Left ventricle myocardium inferior (tissue), 1 donor: ENCODE measurements around the gene NCKAP5. TPM values are rescaled to one million over a fixed set of nuclear protein-coding genes. Genes with fewer than 3 reads are reported as not detected.

Experiments
- DNase-seq: peaks from one replicate; pipeline ENCODE4 v3.0.0-alpha.2; 2020
- H3K27ac ChIP-seq: fragments of 200-600 bp; replicated peaks from 2 replicates; pipeline ENCODE4 v1.8.0; 2021
- H3K27me3 ChIP-seq: fragments of 200-600 bp; 2 replicates; pipeline ENCODE4 v1.8.0; 2021; ENCODE audit warnings: low read depth
- H3K36me3 ChIP-seq: fragments of 200-600 bp; 2 replicates; pipeline ENCODE4 v1.8.0; 2021
- H3K4me1 ChIP-seq: fragments of 200-600 bp; 2 replicates; pipeline ENCODE4 v1.8.0; 2021
- H3K4me3 ChIP-seq: fragments of 200-600 bp; 2 replicates; pipeline ENCODE4 v1.8.0; 2021; ENCODE audit warnings: mild to moderate bottlenecking, moderate library complexity
- H3K9me3 ChIP-seq: fragments of 200-600 bp; replicated peaks from 2 replicates; pipeline ENCODE4 v1.8.0; 2021
- intact Hi-C: fragments of 100-400 bp; cut with micrococcal nuclease; formaldehyde crosslinking; loops from one replicate; pipeline ENCODE4 v1.11.0; 2022
- total RNA-seq: library from RNA; stranded (reverse); fragmentation: NEBNext Ultra II Directional; extraction: Animal tissue kit (Norgen Biotek cat#: 25700); gene quantifications from one replicate; pipeline ENCODE4 v1.2.1, GENCODE V29; 2021
- TF ChIP-seq, protein P1 (sequence below): fragments of 200-600 bp; IDR thresholded peaks from 2 replicates; pipeline ENCODE4 v1.8.0; 2021; ENCODE audit warnings: antibody characterized with exemption, mild to moderate bottlenecking, borderline replicate concordance
- donor health status: DM: no; HTN: yes; CAD: no; lungs with severe emphysema.

NCKAP5 gene
- total RNA-seq, 1 donor from 2014 or later = 6.0 TPM

DNA sequence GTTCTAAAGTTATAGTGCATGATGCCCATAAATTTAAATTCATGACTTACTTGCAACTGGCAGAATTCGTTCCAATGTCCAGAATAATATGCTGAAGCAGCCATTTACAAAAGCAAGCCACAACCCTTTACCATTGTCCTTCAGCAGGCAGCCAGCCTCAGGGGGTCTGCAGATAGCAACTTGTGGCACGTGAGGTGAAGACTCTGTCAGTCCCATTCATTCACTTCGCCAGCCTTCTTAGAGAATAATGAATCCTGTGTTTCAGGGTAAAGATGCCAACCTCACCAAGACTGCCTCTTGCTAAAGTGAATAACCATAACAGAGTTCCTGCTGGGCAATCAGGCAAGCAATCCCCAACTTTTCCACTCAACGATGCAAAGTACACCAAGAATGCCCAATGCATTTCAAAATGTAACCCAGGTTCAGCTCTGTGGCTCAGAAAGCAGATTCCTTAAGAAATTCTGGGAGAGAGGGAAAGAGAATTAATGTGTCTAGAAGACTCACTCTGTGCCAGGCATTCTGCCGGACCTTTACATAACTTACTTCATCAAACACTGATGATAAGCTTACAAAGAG lies 315.4 kb downstream of the NCKAP5 start:
- H3K27me3 ChIP-seq = no peaks in the 10 kb centered on the region
- H3K9me3 ChIP-seq = no peaks in the 10 kb centered on the region
- H3K4me3 ChIP-seq = no peak overlapping the region
- intact Hi-C loops = no loop called here
- DNase-seq = no peak
- TF ChIP-seq, protein P1, sequence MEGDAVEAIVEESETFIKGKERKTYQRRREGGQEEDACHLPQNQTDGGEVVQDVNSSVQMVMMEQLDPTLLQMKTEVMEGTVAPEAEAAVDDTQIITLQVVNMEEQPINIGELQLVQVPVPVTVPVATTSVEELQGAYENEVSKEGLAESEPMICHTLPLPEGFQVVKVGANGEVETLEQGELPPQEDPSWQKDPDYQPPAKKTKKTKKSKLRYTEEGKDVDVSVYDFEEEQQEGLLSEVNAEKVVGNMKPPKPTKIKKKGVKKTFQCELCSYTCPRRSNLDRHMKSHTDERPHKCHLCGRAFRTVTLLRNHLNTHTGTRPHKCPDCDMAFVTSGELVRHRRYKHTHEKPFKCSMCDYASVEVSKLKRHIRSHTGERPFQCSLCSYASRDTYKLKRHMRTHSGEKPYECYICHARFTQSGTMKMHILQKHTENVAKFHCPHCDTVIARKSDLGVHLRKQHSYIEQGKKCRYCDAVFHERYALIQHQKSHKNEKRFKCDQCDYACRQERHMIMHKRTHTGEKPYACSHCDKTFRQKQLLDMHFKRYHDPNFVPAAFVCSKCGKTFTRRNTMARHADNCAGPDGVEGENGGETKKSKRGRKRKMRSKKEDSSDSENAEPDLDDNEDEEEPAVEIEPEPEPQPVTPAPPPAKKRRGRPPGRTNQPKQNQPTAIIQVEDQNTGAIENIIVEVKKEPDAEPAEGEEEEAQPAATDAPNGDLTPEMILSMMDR = no peak
- no peak overlapping the region for H3K27ac ChIP-seq
- no peaks in the 10 kb centered on the region for H3K36me3 ChIP-seq
- H3K4me1 ChIP-seq = peaks cover 11% of the 10 kb centered on the region

DNA sequence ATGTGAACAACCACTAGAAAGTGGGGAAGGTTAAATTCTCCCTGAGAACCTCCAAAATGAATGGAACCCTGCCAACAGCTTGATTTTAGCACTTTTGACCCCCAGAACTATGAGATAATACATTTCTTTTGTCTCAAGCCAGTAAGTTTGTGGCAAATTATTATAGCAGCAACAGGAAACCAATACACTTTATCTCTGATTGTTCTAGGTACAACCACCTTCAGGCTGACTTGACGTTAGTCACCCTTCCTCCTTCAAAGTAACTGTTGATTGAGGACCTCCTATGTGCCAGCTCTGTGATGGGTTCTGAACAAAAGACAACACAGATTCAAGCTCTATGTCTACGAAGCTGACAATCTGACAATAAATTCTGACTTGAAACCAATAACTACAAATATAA lies 318.9 kb downstream of the NCKAP5 start:
- TF ChIP-seq, protein P1 = no peak
- Histone ChIP-seq H3K36me3 (no peaks in the 10 kb centered on the region), H3K4me1 (peaks cover 22% of the 10 kb centered on the region), H3K9me3 (no peaks in the 10 kb centered on the region), H3K27me3 (no peaks in the 10 kb centered on the region), H3K4me3 (no peak overlapping the region), H3K27ac (no peak overlapping the region)
- intact Hi-C loops = no loop called here
- DNase-seq = no peak

- DNase-seq = peak; percentile 33
- Histone ChIP-seq H3K9me3 (no peaks in the 10 kb centered on the region), H3K36me3 (no peaks in the 10 kb centered on the region), H3K27me3 (no peaks in the 10 kb centered on the region), H3K27ac (peak overlapping the region; percentile 70), H3K4me3 (no peak overlapping the region), H3K4me1 (peaks cover 27% of the 10 kb centered on the region)
- TF ChIP-seq, protein P1 = no peak
- intact Hi-C loops = no loop called here
Observed at GRCh38 chr2:133248264-133248663, 320.0 kb downstream of the NCKAP5 start.

DNA sequence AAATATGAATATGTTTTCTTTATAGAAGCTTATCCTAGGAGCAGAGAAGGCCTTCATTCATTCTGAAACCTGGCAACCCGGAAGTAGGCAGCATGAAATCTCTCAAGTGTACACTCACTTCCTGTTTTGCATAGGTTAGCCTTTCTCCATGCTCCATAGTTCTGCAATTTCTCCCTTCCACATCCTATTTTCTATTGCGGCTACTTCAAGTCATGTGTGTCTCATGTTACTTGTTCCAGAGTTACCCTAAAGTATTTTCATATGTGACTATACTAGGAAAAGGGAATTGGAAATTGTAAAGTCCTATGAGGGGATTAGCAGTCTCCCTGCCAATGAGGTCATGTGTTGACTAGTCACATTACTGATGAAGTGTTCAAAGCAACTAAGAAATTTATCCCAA lies 320.6 kb downstream of the NCKAP5 start:
- H3K36me3 ChIP-seq = no peaks in the 10 kb centered on the region
- H3K27ac ChIP-seq = peak overlapping the region; percentile 70
- no peak overlapping the region for H3K4me3 ChIP-seq
- DNase-seq = no peak
- peaks cover 33% of the 10 kb centered on the region for H3K4me1 ChIP-seq
- intact Hi-C loops = no loop called here
- H3K27me3 ChIP-seq = no peaks in the 10 kb centered on the region
- TF ChIP-seq, protein P1 = no peak
- no peaks in the 10 kb centered on the region for H3K9me3 ChIP-seq

GRCh38 chr2:133241224-133241571 lies 327.1 kb downstream of the NCKAP5 start:
- peak overlapping the region; percentile 36 for H3K4me3 ChIP-seq
- TF ChIP-seq, protein P1 = no peak
- DNase-seq = no peak
- H3K27ac ChIP-seq = no peak overlapping the region
- intact Hi-C loops = no loop called here
- H3K9me3 ChIP-seq = no peaks in the 10 kb centered on the region
- no peaks in the 10 kb centered on the region for H3K27me3 ChIP-seq
- H3K4me1 ChIP-seq = peaks cover 11% of the 10 kb centered on the region
- no peaks in the 10 kb centered on the region for H3K36me3 ChIP-seq
